Measurements from ENCODE around the gene KIR2DL3. TPM values are rescaled to one million over a fixed set of nuclear protein-coding genes. Genes with fewer than 3 reads are reported as not detected.

KIR2DL3 gene
- total and polyA plus RNA-seq, 2 of the 13 experiments (the other 11 are each of a cell fraction or from before 2014, with no cell fraction given) = not detected

- Histone ChIP-seq H4K20me1 (ENCODE audit: insufficient read depth, low read length) (no peaks in the 10 kb centered on the region), H3K9me3 (ENCODE audit: low read length) (no peaks in the 10 kb centered on the region), H3K4me2 (ENCODE audit: low read depth, low read length) (no peak overlapping the region), H2AFZ (ENCODE audit: low read length) (no peak overlapping the region), H3K36me3 (replicated peaks in 1 of 2; ENCODE audit: control insufficient read depth in 1 of 2, insufficient read depth in 2 of 2, low read length in 2 of 2) (no peaks in the 10 kb centered on the region), H3K27ac (ENCODE audit: extremely low read length, insufficient read depth, low read length) (no peak overlapping the region), H3K27me3 (ENCODE audit: control insufficient read depth in 1 of 2, insufficient read depth in 2 of 2, low read length in 2 of 2) (no peaks in the 10 kb centered on the region), H3K9ac (ENCODE audit: insufficient read depth, low read depth, low read length) (no peak overlapping the region), H3K4me1 (ENCODE audit: insufficient read depth, low read length) (no peaks in the 10 kb centered on the region), H3K79me2 (ENCODE audit: insufficient read depth, low read length) (no peaks in the 10 kb centered on the region), H3K4me3 (replicated peaks in 1 of 3; ENCODE audit: insufficient read depth in 1 of 3, low read depth in 2 of 3, low read length in 3 of 3) (no peak overlapping the region)
- CTCF ChIA-PET (ENCODE audit: low intra/inter-chr PET ratio, low total read pairs) = no interaction called here
- intact Hi-C loops (cut with micrococcal nuclease; ENCODE audit: unreplicated experiment) (no loop called here), in situ Hi-C loops (cut with HindIII; ENCODE audit: extremely low pct_ligation_motif_present, low pct_unique_long_range_greater_than_20kb) (no loop called here)
- BruUV-seq (replicated peaks) = no TSS peak
- FAIRE-seq (no peak), ATAC-seq (no peak; the same call in 2 of the 3 replicates), DNase-seq (ENCODE audit: low spot score) (no peak)
- no CpG with 5 or more reads among the region's 7 CpGs for WGBS (ENCODE audit: low lambda C conversion rate)
- POLR2A ChIA-PET = no interaction called here
- TF ChIP-seq ZNF512B (CRISPR knock-in tag; IDR thresholded peaks at IDR 0.05; ENCODE audit: borderline replicate concordance) = no peak
- TF ChIP-seq ZBTB38 (CRISPR knock-in tag; IDR thresholded peaks at IDR 0.05) = no peak
- TF ChIP-seq PRMT3 (CRISPR knock-in tag; IDR thresholded peaks at IDR 0.05; ENCODE audit: borderline replicate concordance, low read depth) = no peak
- TF ChIP-seq ZNF441 (CRISPR knock-in tag; IDR thresholded peaks at IDR 0.05; ENCODE audit: borderline replicate concordance) = no peak
- no peak for TF ChIP-seq ATF1 (CRISPR knock-in tag; IDR thresholded peaks at IDR 0.05)
- no peak for TF ChIP-seq ZSCAN30 (CRISPR knock-in tag; IDR thresholded peaks at IDR 0.05)
- TF ChIP-seq, protein P1, sequence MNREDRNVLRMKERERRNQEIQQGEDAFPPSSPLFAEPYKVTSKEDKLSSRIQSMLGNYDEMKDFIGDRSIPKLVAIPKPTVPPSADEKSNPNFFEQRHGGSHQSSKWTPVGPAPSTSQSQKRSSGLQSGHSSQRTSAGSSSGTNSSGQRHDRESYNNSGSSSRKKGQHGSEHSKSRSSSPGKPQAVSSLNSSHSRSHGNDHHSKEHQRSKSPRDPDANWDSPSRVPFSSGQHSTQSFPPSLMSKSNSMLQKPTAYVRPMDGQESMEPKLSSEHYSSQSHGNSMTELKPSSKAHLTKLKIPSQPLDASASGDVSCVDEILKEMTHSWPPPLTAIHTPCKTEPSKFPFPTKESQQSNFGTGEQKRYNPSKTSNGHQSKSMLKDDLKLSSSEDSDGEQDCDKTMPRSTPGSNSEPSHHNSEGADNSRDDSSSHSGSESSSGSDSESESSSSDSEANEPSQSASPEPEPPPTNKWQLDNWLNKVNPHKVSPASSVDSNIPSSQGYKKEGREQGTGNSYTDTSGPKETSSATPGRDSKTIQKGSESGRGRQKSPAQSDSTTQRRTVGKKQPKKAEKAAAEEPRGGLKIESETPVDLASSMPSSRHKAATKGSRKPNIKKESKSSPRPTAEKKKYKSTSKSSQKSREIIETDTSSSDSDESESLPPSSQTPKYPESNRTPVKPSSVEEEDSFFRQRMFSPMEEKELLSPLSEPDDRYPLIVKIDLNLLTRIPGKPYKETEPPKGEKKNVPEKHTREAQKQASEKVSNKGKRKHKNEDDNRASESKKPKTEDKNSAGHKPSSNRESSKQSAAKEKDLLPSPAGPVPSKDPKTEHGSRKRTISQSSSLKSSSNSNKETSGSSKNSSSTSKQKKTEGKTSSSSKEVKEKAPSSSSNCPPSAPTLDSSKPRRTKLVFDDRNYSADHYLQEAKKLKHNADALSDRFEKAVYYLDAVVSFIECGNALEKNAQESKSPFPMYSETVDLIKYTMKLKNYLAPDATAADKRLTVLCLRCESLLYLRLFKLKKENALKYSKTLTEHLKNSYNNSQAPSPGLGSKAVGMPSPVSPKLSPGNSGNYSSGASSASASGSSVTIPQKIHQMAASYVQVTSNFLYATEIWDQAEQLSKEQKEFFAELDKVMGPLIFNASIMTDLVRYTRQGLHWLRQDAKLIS (CRISPR knock-in tag; IDR thresholded peaks at IDR 0.05) = no peak
- TF ChIP-seq ZNF350 (CRISPR knock-in tag; IDR thresholded peaks at IDR 0.05; ENCODE audit: borderline replicate concordance, low read depth) = no peak
- TF ChIP-seq ZNF749 (CRISPR knock-in tag; IDR thresholded peaks at IDR 0.05; ENCODE audit: borderline replicate concordance) = no peak
- TF ChIP-seq ZNF44 (CRISPR knock-in tag; IDR thresholded peaks at IDR 0.05) = no peak
- TF ChIP-seq ZBED4 (CRISPR knock-in tag; IDR thresholded peaks at IDR 0.05; ENCODE audit: borderline replicate concordance) = no peak
- no peak for TF ChIP-seq ZNF83 (CRISPR knock-in tag; IDR thresholded peaks at IDR 0.05; ENCODE audit: borderline replicate concordance)
- no peak for TF ChIP-seq DNMT1 (CRISPR knock-in tag; IDR thresholded peaks at IDR 0.05)
- TF ChIP-seq ZNF530 (CRISPR knock-in tag; IDR thresholded peaks at IDR 0.05; ENCODE audit: low read depth) = no peak
Observed at GRCh38 chr19:54708781-54709180, 29.5 kb upstream of the KIR2DL3 start.

All from HepG2 (cell line).